HG02588 (cell line): Measurements from ENCODE around the gene SYTL5.

Source experiments
- ATAC-seq: cut with Tn5 transposase; IDR thresholded peaks from one replicate; pipeline ENCODE4 v1.9.1; 2021; ENCODE audit warnings: mild to moderate bottlenecking, moderate library complexity; ENCODE audit not compliant: unreplicated experiment

Gene SYTL5

GRCh38 chrX:38127961-38128360 is 121.6 kb downstream of the SYTL5 start:
- ATAC-seq, result no peak

GRCh38 chrX:38129366-38129765 is 123.0 kb downstream of the SYTL5 start:
- ATAC-seq, result no peak

GRCh38 chrX:38138157-38138891 is 132.0 kb downstream of the SYTL5 start:
- no peak for ATAC-seq

DNA sequence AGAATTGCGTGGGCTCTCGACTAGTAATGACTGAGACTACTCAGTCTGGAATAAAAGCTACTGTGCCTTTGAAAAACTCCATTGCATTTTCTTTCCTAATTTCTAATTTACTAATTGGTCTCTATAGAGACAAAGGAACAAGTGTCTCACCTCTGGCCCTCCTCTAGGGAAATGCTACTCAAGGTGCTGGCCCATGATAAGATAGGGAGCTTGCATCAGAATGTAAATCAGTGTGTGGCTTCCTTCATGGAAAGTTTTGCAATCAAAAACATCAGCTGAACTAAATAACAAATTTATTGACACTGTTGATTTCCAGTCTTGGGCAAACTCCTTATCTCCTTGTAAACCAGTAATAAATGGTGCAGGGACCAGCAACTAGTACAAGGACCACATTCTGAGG is 132.5 kb downstream of the SYTL5 start:
- no peak for ATAC-seq

GRCh38 chrX:38142610-38143009 is 136.3 kb downstream of the SYTL5 start:
- no peak for ATAC-seq

- no peak for ATAC-seq
Measured at GRCh38 chrX:38149016-38149415, 142.7 kb downstream of the SYTL5 start.

DNA sequence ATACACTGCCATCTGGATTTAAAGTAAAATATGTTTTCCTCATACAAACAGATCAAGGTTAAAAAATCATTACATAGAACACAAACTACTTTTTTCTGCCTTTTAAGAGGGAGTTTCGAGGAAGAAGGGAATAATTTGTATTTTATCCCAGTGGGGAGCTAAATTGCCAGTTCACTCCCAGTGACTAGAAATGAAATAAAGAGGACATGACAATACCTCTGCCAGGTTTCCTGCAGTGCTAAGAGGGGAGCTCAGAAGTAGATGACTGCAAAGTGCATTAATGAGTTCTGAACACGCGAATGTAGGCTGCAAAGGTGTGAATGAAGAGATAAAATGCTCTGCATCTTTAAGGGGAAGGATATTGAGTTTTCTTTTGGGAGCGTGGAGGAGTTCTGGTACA is 144.6 kb downstream of the SYTL5 start:
- ATAC-seq, result no peak

DNA sequence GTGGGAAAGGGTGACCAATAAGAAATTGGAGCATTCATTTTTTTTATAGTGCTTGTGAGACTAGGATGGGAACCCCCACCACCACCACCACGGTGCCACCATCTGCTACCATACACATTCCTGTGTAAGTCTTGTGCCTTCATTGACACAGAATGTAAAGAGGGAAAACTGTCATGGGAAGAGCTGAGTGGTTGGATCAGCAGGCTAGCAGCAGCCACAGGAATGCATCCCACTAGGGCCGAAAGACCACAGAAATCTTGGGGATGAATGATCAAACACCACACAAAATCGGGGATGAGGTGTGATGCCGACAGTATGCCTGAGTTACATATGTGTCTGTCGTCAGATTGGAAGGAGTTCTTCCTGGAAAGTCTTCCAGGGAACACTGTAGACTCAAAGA is 145.1 kb downstream of the SYTL5 start:
- no peak for ATAC-seq

GRCh38 chrX:38154340-38154739 is 148.0 kb downstream of the SYTL5 start:
- no peak for ATAC-seq

DNA sequence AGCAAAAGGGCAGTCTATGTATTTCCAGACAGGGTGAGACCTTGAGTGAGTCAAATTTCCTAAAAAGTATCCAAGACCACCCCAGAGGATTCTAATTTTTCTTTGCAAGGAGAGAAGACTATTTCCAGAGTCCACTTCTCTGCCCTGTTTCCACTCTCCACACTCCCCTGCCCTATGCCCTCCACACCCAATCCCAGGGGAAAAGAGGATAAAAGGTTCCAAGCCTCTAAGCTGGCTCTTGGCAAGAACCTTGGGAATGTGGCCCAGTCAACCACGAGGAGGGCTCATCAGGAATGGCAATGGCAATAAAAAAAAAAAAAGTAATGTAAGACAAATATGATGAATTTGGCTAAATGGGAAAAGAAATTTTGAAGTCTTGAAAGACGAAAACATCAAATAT is 148.5 kb downstream of the SYTL5 start:
- ATAC-seq, result no peak

GRCh38 chrX:38156838-38157237 is 150.5 kb downstream of the SYTL5 start:
- ATAC-seq, result no peak

GRCh38 chrX:38163193-38163592 is 156.8 kb downstream of the SYTL5 start:
- no peak for ATAC-seq

GRCh38 chrX:38165023-38165422 is 158.7 kb downstream of the SYTL5 start:
- ATAC-seq, result no peak

DNA sequence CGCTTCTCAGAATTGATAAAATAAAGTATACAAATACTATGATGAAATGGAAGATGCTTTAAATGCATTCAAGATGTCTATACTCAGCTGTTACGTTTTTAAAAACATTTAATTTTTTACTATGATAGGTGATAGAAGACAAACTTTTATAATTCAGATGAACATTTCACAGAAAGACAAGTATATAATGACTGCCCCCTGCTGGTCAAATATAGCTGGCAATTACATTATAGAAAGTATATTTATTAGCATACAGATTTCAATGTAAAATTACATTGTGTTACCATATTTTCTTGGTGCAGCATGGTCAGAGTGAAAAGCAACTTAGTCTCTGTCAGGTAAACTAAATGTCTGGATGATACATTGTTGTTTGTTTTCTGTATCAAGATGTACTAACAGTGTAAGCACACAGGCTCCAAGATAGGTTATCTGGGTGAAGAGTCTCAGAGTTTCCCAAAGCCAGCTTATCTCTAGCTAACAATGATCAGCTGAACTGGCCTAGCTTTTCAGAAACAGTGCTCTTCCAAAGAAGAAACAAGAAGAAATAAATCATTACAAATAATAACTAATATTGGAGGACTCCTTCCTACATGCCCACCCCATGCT is 160.2 kb downstream of the SYTL5 start:
- ATAC-seq, result no peak

DNA sequence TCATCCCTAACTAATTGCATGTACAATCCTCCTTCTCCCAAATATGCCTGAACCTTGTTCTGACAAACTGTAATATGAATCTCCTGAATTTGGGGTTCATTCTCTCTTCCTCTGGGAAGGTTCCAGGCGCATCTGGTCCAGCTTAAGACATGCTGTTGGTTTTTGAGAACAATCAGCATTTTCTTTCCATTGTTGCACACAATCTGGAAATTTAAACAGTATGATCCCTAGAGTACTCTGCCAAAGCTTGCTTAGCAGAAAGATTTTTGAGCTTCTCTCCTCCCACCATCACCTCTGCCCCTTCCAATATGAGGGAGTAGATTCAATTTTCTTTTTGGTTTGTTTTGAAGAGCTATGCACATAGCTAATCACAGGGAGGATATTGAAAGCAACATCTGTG is 164.2 kb downstream of the SYTL5 start:
- no peak for ATAC-seq

DNA sequence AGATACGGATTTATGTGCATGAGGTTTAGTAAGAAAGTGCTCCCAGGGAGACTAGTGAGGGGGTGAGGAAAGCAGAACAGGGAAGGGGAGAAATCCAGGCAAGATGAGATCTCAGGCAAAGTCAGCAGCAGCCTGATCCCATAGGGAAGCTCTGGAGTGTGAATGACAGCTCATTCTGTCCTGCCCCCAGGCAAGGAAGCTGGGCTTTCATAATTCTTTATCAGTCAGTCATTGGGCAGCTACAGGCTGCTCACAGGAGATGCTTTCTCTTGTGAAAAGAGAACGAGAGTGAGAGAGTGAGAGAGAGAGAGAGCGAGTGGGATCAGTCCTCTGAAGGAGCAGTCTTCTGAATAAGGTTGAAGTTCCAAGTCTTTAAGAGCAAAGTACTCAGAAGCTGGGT is 166.2 kb downstream of the SYTL5 start:
- ATAC-seq, result no peak

DNA sequence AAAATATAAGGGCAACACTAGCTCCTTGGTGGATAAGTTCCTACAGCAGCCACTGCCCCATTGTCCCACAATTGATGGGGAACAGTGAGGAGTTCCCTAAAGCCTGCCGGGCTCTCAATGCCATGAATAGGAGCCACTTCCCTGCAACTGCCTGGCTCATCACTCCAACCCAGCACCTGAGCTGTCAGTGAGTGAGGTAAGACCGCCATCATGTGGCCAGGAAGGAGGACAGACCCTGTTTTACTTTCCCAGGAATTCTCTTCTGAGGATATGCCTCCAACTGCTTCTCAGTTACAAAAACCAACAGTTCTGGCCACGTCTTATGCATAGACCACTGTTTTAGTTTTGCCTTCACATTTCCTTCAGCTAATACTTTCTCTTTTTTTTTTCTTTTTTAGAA is 168.8 kb downstream of the SYTL5 start:
- ATAC-seq, result no peak

- no peak for ATAC-seq
Measured at GRCh38 chrX:38178396-38178795, 172.0 kb downstream of the SYTL5 start.
